Measurements from ENCODE around the gene RNF213. TPM values are rescaled to one million over a fixed set of nuclear protein-coding genes. Genes with fewer than 3 reads are reported as not detected.
"Not testable (repeated sequence)": the region's sequence is repeated elsewhere in the genome, so short reads cannot be mapped to it uniquely, and the experiment has no call there.

RNF213 gene
- total RNA-seq, 3 donors from 2014 or later, result 135 to 143 (median 136) TPM

DNA sequence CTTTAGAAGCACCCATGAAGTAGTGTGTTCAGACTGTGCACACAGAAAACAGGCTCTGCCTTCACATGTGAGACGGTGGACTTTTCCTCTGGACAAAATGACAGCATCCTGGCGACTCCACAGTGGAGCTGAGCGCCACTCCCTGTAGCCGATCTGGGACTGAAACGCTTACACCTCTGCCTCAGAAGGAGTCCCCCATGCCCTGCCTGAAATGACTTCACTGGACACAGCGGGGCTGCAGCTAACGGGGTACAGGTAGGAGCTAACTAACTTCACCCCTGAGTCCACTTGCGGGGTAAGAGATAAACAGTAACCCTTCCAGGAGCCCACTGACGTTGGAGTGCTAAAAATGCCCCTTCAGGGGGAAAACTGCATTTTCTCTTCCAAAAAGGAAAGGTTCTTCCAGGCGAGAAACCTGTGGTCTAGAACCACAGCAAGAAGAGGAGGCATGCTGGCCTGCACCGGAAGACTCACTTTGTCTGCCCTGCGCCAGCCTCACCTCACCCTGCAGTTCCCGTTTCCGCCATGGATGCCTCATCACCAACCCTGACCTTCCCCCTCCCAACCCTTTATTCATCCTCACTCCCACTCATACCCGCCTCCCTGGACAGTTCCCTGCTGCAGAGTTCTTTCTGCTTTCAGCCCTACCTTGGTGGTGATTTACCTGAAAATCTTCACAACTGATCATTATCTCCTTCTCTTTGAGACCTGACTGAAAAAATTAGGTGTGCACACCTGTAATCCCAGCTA, 134.9 kb downstream of the RNF213 start:
- H3K36me3 ChIP-seq (ENCODE audit: low read depth), result no peaks in the 10 kb centered on the region
- DNase-seq, result no peak
- H3K4me1 ChIP-seq (ENCODE audit: low read depth), result no peaks in the 10 kb centered on the region
- TF ChIP-seq, protein P1, sequence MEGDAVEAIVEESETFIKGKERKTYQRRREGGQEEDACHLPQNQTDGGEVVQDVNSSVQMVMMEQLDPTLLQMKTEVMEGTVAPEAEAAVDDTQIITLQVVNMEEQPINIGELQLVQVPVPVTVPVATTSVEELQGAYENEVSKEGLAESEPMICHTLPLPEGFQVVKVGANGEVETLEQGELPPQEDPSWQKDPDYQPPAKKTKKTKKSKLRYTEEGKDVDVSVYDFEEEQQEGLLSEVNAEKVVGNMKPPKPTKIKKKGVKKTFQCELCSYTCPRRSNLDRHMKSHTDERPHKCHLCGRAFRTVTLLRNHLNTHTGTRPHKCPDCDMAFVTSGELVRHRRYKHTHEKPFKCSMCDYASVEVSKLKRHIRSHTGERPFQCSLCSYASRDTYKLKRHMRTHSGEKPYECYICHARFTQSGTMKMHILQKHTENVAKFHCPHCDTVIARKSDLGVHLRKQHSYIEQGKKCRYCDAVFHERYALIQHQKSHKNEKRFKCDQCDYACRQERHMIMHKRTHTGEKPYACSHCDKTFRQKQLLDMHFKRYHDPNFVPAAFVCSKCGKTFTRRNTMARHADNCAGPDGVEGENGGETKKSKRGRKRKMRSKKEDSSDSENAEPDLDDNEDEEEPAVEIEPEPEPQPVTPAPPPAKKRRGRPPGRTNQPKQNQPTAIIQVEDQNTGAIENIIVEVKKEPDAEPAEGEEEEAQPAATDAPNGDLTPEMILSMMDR (IDR thresholded peaks at IDR 0.05), result no peak
- no peak overlapping the region for H3K4me3 ChIP-seq
- intact Hi-C loops (cut with DNase I, micrococcal nuclease), result no loop called here
- ATAC-seq, result peak; percentile 18
- no peaks in the 10 kb centered on the region for H3K9me3 ChIP-seq

- TF ChIP-seq, protein P1 (IDR thresholded peaks at IDR 0.05), result no peak
- Histone ChIP-seq H3K4me3 (no peak overlapping the region), H3K4me1 (ENCODE audit: low read depth) (no peaks in the 10 kb centered on the region), H3K9me3 (no peaks in the 10 kb centered on the region), H3K36me3 (ENCODE audit: low read depth) (no peaks in the 10 kb centered on the region)
- ATAC-seq (no peak), DNase-seq (no peak)
- intact Hi-C loops (cut with DNase I, micrococcal nuclease), result no loop called here
These were observed 135.7 kb downstream of the RNF213 start for GRCh38 chr17:80396157-80397033.

DNA sequence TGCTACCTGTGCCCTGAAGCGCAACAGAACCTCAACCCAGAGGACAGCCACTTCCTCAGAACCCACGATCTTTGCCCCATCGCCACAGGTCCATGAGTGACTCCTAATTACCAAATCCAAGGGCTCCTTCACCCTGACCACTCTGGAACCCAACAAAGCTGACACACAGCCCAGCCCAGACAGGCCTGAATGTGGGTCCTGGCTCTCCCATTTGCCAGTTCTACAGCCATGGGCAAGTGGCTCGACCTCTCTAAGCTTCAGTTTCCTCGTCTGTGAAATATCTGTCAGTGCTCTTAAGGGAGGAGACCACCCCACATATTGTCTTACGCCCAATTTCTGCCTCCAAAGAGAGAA, 136.4 kb downstream of the RNF213 start:
- ATAC-seq (no peak), DNase-seq (no peak)
- H3K36me3 ChIP-seq (ENCODE audit: low read depth), result no peaks in the 10 kb centered on the region
- H3K4me3 ChIP-seq, result no peak overlapping the region
- TF ChIP-seq, protein P1 (IDR thresholded peaks at IDR 0.05), result no peak
- no peaks in the 10 kb centered on the region for H3K9me3 ChIP-seq
- H3K4me1 ChIP-seq (ENCODE audit: low read depth), result no peaks in the 10 kb centered on the region
- intact Hi-C loops (cut with DNase I, micrococcal nuclease), result no loop called here

DNA sequence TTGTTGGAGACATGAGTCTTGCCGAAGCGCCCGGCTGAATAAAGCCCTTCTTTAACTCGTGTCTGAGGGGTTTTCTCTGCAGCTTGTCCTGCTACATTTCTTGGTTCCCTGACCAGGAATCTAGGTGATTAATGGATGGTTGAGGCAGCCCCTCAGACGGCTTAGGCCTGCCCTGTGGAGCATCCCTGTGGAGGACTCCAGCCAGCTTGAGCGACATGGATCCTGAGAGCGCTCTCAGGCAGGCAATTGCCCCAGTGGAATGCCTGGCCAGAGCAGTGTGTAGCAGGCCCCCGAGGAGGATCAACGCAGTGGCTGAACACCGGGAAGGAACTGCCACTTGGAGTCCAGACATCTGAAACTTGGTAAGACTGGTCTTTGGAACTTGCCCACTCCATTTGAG, 137.0 kb downstream of the RNF213 start:
- TF ChIP-seq, protein P1 (IDR thresholded peaks at IDR 0.05), result no peak
- H3K9me3 ChIP-seq, result no peaks in the 10 kb centered on the region
- no peak for ATAC-seq

DNA sequence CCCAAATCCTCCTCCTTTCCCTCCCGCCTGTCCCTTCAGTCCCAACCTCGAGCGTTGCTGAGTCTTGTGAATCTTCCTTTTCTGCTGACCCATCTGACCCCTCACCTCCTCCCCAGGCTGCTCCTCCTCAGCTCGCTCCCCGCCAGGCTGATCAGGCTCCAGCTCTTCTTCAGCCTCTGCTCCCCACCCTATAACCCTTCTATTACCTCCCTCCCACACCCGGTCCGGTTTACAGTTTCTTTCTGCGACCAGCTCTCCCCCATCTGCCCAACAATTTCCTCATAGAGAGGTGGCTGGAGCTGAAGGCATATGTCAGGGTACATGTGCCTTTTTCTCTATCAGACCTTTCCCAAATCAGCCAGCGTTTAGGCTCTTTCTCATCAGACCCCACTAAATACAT, 140.4 kb downstream of the RNF213 start:
- ATAC-seq; H3K4me1 ChIP-seq (ENCODE audit: low read depth); intact Hi-C loops (cut with DNase I, micrococcal nuclease): not testable (repeated sequence)

More for the DNA sequence above, 137.0 kb downstream of the RNF213 start:
- DNase-seq, result no peak
- H3K36me3 ChIP-seq (ENCODE audit: low read depth), result no peaks in the 10 kb centered on the region
- H3K4me1 ChIP-seq (ENCODE audit: low read depth), result no peaks in the 10 kb centered on the region
- H3K4me3 ChIP-seq, result no peak overlapping the region
- intact Hi-C loops (cut with DNase I, micrococcal nuclease), result no loop called here

DNA sequence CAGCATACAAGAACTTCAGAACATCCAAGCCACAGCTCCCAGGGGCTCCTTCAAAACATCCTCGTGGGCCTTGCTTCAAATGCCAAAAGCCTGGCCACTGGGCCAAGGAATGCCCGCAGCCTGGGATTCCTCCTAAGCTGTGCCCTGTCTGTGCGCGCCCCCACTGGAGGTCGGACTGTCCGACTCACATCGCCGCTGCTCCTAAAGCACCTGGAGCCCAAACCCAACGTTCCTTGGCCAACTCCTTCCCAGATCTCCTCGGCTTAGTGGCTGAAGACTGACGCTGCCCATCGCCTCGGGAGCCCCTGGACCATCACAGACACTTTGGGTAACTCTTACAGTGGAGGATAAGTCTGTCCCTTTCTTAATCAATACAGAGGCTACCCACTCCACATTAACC, 141.4 kb downstream of the RNF213 start:
- not testable (repeated sequence) for ATAC-seq, H3K9me3 ChIP-seq

More for the DNA sequence above, 140.4 kb downstream of the RNF213 start:
- H3K36me3 ChIP-seq (ENCODE audit: low read depth); H3K4me3 ChIP-seq; H3K9me3 ChIP-seq; DNase-seq: not testable (repeated sequence)

More for the DNA sequence above, 141.4 kb downstream of the RNF213 start:
- H3K36me3 ChIP-seq (ENCODE audit: low read depth); intact Hi-C loops (cut with DNase I, micrococcal nuclease); H3K4me1 ChIP-seq (ENCODE audit: low read depth); H3K4me3 ChIP-seq; DNase-seq: not testable (repeated sequence)
